ENCODE measurements around the gene ADAT3.
A peak's percentile ranks its signal among the peaks of the same experiment; 100 is the strongest.
"Not testable (repeated sequence)": the region's sequence is repeated elsewhere in the genome, so short reads cannot be mapped to it uniquely, and the experiment has no call there.

The ADAT3 gene

DNA sequence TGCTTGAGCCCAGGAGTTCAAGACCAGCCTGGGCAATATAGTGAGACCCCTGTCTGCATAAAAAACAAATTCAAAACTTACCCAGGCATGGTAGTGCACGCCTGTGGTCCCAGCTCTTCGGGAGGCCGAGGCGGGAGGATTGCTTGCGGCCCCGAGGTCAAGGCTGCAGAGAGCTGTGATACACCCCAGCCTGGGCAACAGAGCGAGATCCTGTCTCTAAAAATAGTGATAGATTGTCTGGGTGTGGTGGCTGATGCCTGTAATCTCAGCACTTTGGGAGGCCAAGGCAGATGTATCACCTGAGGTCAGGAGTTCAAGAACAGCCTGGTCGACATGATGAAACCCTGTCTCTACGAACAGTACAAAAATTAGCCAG lies 37.9 kb upstream of the ADAT3 start:
- DNase-seq: no peak

DNA sequence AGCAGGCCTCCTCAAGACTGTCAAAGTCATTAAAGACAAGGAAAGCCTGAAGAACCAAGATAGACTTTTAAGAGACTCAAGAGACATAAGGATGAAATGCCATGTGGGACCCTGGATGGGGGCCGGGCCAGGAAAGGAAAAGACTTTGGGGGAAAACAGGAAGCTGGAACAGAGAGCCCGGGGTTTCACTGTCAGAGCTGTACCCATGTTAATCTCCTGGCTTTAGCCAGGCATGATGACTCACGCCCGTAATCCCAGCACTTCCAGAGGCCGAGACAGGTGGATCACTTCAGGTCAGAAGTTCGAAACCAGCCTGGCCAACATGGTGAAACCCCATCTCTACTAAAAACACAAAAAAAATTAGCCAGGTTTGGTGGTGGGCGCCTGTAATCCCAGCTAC lies 36.2 kb upstream of the ADAT3 start:
- no peak for DNase-seq

DNA sequence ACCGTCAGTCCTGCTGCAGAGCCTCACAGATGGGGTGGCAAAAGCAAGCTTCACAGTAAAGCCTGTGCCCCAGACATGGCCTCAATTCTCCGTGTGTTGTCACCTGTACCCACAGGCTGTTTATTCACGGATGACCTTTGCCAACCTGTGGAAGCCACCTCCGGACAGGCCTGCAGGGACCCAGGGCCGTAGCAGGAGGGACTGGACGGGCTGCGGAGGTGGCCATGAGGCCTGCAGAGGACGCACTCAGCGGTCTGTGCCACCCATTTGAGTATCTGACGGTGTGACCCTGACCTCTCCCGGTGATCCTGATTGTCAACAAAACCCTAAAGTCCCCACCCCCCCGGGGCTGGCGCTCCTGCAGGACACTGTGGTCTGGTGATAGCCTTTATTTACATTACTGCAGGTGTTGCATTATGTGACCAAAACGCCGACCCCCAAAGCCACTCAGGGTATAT lies 34.0 kb upstream of the ADAT3 start:
- no peak for DNase-seq

DNA sequence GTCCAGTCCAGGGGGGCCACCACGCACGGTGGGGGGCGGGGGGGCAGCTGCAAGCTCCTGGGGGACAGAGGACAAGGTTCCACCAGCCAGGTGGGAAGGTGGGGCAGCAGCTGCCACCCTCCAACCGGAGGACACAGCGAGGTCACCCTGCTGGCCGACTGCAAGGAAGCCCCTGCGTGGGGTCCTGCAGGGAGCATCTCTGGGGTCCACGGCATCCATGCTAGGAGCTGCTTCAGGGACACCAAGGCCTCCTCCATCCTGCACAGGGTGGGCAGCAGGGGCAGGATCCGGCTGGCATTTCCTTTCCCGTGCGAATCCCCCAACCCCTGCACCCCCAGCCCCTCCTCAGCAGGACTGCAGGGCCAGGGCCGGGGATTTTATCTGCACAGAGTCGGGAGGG lies 33.6 kb upstream of the ADAT3 start:
- DNase-seq: no peak

DNA sequence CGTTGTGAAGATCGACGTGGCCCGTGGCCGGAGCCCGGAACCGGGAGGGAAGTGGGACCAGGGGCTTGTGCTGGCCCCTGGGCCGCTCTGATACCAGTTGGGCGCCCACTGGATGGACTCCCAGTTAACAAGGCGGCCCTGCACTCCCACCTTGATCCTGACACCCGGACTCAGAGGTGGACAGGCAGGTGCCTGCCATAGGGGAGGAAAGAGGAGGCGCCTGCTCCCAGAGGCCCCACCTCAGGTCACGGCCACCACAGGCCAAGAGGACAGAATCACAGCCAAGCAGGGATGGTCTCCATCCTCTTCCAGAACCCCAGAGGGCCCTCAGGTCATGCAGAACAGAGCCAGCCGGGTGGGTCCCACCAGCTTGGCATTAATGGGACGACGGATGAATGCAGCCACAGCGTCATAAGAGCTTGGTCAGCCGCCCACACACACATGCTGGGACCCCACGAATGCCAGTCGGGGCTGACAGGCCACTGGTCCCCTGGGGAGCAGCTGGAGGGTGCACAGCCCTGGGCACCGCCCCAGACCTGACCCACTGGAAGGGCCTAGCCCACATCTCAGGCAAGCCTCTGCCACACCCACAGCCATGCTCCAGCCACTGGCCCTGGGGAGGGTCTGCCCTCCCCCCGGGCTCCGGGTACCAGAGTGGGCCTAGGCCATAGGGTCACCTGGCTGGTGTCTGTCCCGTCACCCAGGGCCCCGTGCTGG lies 32.2 kb upstream of the ADAT3 start:
- no peak for DNase-seq

DNA sequence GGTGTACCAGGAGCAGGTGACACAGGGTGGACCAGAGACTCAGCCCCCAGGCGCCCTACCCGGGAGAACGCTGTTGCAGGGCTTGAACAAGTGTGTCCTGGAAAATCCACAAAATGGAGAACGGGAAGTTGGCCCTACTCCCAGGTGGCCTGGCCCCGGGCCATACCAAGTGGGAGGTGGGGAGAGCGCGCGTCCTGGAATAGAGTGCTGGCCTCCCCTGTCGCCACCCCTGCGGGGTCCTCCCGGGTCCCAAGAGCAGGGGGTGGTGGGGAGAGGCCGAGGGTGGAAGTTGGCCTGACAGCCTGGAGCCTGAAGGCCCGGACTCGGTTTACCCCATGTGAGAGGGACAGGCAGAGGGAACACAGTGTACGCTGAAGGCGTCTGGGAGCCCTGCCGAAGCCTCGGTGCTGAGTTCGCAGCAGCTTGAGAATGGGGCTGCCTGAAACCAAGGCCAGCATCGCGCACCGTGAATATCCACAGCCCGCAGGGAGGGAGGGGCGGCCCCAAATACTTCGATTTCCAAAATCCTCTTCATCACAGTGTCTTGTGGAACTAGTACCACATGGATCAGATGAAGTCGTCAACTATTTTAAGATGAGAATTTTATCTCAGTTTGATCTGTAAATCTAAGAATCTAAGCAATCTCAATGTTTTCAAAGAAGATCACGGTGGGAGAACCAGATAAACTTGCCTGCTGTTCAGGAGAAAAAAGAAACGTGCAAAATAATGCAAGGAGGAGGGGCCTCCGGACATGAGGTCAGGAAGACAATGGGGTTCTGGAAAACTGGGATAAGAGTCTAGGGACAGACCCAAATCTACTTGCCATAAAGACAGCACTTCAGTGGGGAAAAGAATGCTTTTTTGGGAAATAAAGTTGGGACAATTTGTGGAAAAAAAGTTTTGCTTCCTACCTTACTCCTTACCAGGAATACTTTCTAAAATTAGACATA lies 31.4 kb upstream of the ADAT3 start:
- peak; percentile 46 for DNase-seq

DNA sequence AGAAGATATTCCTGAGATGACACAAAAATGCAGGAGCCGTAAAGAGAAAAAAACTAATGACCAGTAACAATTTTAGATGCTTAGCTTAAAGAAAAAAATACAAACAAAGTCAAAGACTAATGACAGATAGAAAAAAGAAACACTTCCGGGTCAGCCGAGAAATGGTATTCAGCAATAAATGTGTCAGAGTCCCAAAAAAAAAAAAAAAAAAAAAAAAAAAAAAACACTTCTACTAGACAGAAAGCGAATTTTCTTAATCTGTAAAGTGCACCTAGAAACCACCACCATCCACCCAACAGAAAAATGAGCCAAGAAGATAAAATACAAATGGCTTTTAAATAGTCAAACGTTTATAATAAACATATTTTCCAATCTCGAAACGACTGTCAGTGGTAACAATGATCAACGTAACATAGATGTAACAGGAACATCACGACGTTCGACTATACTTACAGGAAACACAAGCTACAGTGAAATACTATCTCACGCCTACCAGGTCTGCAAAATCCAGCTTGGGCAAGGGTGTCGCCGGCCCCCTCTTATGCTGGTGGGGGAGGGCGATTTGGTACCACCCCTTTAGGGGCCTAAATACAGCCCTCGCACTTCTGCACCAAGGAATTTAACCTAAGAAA lies 30.5 kb upstream of the ADAT3 start:
- DNase-seq: peak; percentile 55

DNA sequence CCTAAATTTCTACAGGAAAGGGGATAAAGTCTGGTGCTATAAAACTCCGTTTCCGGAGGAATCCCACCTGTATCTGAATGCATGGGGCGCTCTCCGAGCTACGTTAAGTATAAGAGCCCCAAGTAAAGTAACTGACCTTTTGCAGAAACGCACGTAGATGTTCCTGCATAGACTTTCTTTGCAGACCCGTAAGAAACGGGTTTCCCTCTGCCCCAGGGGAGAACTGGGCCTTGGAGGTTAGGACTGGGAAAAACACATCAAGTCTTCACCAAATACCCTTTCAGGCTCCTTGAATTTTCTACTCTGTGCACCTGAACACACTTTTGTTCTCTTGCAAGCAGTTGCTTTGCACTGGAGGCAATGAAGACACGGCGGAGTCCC lies 29.9 kb upstream of the ADAT3 start:
- not testable (repeated sequence) for DNase-seq

DNA sequence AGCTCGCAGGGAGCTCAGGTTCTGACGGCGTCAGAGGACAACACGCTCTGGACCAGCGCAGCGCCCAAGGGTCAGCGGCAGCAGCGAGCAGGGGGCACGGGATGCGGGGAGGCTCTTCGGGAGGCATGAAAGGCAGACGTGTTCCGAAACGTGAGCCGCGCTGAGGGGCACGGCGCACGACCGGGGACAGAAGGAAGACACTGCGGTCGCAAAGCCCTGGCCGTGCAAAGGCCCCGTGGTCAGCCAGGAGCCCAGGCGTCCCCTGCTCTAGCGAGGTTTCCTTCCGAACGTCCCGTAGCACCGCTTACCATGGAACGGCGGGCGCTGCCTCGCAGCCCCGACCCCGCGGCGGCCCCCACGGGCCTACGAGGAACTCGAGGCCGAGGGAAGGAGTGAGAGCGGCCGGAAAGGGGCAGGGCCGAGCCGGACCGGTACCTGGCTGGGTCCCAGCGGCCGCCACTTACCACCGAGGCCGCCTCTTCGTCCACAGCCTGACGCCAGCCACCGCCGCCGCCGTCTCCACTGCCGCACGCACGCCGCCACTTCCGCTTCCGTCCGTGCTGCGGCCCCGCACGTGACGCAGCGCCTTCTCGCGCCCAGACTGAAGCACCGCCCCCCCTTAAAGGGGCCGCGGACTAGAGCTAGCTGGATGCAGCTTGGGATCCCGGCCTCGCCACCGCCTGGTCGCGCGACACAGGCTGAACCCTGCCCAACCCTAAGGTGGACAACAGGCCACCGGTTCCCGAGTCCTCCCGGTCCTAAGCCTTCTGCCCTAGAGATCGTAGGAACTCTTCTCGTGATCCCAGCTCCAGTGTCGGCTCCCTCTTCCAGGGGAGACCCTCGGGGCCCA lies 29.3 kb upstream of the ADAT3 start:
- DNase-seq: peak; percentile 47

DNA sequence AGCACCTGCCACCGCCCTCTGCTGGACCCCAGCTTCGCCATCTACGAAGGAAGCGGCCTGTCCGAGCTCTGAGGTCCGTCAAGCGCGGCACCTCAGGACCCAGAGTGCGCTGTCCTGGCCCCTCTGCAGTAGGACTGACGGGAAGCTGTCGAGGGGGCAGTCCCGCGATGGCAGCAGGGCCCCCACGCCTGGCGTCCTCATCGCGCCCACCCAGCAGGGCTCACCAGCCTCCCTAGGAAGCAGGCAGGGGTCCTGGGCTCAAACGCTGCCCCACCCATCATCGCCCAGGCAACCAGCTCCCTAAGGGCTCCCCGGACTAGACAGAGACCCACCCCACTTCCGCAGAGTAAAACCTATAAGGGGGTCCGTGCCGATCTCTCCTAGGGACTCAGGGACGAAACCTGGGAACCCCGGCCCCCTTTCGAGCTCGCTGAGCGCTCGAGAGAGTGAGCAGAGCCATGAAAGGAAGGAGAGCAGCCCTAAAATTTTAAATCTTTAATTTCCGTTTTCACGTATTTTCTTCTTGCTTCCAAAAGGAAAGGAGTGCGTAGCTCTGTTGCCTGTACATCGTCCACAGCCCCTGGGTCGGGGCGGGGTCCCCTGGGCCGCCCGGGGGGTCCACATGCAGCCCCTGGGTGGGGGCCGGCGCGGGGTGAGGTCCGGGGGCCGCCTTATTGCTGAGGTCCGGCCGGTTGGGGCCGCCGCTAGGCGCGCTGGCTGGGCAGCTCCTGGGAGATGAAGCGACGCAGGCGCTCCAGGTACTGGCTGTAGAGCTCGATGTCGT lies 28.5 kb upstream of the ADAT3 start:
- not testable (repeated sequence) for DNase-seq

DNA sequence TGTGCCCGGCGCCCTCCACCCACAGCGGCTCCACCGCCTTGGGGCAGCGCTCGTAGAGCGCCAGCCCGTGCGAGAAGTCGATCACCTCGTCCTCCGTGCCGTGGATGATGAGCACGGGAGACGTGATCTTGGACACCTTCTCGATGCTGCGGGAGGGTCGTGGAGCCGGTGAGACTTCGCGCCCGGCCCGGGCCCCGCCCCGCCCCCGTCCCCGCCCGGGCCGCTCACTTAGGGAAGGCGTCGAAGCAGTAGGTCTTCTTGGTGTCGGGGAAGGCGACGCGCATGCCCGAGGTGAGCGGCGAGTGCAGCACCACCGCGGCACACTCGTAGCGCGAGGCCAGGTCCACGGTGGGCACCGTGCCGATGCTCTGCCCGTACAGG lies 27.9 kb upstream of the ADAT3 start:
- not testable (repeated sequence) for DNase-seq

DNA sequence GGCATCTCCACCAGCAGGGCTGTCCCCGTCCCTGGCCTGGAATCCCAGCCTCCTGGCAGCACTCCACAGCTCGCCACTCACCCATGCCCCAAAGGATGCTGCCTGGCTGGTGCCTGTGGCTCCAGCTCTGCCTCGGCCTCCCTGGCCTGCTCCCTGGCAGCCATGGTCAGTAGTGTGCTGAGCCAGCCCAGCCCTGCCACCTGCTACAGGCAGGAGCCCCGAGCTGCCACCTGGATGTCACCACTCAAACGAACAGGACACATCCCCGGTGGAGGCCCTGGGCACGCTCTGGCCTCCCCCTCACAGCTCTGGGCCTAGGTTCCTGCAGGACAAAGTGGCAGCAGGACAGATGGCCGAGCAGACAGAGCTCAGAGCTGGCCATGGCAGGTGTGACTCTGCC lies 26.6 kb upstream of the ADAT3 start:
- DNase-seq: not testable (repeated sequence)

DNA sequence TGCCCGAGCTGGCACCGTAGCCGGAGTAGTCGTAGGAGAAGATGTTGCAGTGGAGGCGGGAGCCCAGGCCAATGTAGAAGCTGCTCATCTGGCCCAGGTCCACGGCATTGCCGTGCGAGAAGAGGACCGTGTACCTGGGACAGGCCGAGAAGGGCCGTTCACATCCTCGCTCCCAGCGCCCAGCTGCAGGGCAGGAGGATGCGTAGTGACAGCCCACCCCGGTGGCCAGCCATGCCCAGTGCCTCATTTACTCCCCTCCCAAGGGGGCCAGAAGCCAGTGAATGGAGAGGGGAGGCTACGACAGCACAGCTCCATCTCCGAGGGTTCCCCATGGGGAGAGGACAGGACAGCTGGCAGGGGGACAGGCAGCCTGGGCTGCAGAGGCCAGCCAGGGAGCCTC lies 25.2 kb upstream of the ADAT3 start:
- not testable (repeated sequence) for DNase-seq

DNA sequence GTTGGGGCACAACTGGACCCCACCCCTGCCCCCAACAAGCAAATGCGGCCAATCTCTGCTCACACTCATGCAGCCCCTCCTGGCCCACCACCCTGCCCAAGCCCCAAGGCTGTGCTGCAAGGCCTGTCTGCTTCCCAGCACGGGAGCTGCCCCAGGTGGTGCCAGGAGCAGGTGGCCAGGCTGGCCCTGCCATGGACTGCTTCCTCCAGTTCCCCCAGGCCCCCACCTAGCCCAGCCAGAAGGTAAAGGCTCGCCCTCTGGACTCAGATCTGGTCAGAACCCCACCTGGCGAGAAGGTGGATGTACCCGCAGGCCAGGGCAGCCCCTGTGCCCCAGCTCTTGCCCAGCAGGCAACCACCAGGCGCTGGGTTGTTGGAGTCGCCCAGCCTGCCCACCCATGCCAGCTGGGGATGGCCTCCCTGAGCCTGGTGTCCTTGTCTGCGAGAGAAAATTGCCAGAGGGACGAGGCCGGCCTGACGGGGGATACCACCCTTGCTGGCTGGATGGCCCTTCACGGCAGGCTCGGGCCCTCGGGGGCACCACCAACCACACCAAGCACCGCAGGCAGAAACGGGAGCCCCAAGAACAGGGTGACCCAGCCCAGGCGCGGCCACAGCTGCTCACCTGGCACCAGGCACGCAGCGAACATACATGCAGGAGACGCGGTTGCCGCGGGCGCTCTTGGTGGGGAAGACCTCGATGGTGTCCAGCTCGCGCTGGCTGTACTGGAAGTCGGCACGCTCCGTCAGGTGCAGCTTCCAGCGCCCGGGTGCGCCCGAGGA lies 24.4 kb upstream of the ADAT3 start:
- no peak for DNase-seq

DNA sequence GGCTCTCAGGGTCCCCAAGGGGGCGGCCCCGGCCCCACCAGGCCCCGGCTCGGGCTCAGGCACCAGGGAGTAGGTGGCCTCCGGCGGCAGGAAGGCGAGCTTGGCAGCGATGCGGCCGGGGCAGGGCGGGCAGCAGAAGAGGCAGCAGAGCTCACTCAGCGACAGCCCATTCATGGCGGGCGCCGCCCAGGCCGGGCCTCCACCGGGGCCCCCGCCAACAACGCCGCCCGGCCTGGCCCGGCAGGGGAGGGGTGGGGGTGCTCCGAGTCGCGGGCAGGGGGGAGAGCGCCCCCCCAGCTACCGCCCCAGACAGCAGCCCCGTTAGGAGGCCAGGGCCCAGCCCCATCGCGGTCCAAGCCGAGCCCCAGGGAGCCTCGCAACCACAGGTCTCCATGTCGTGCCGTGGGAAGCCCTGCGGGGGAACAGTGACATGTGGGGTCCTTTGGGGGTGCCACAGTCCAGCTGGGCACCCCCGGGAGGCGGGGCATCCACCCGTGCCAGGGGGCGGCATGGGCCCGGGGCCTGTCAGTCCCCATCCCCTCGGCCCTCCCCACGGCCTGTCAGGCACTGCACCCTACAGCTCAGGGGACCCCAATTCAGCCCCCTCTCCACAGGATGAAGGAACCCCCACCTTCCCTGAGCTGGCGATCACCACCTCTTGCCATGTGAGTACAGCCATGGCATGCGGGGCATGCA lies 23.7 kb upstream of the ADAT3 start:
- DNase-seq: not testable (repeated sequence)

DNA sequence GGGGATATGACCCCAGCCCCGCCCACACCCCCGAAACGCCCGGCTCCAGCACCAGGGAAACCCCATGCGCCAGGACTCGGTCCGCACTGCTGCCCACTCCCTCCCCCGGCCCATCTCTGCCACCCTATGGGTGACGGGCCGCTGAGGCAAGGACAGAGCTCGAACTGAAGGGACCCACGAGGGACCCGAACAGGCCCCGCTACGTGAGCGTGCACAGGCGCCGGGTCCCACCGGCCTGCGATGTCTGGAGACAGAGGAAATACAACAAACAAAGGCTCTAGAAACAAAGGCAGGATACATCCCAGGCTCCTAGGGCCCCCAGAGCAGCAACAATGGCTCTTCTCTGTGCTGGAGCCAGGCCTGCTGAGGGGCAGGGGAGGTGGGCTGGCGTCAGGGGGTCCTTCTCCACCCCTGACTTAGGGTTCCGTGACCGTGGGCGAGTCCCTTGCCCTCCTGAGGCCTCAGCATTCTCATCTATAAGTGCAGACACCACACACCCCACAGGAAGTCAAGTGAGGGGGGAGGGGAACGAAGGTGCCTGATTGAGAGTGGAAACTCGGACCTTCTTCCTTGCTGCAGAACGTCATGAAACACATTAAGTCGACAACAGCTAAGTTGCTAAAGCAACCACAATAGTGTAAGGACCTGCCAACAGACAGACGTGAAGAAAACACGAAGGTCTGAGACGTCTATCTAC lies 23.0 kb upstream of the ADAT3 start:
- DNase-seq: no peak

DNA sequence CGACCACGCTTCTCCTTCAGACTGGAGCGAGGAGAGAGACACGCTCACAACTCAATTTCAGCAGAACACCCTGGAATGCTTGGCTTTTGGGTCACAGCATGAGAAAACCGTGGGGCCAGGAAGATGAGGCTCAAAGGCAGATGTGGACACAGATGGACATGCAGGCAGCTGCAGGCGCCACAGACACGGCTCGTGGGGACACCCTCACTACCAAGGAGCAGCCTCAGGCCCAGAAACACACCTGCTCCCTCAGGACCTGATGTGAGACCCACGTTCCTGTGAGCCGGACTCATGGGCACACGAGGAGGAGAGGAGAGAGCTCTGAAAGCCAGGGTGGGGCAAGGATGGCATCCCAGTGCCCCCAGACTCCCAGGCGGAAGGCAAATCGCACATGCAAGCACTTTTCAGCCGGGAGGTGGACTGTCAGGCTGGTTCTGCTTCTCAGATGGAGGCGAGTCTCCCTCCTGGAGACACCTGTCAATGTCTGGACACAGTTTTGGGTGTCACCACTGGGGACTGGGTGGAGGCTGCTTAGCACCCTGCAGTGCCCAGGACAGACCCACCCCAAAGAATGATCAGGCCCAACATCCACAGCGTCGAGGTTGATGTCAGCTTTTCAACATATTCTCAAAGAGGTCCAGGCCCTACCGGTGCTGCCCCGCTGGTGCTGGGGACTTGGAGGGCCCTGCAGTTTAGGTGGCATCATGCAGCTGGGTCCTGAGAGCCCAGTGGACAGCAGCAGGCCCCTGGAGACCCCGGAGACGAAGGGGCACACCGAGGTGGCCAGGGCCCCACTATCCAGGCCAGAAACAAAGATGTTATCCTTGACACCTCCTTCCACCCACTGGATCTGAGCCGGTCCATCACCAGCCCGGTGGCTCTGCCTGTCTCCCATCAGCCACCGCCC lies 22.2 kb upstream of the ADAT3 start:
- DNase-seq: no peak

DNA sequence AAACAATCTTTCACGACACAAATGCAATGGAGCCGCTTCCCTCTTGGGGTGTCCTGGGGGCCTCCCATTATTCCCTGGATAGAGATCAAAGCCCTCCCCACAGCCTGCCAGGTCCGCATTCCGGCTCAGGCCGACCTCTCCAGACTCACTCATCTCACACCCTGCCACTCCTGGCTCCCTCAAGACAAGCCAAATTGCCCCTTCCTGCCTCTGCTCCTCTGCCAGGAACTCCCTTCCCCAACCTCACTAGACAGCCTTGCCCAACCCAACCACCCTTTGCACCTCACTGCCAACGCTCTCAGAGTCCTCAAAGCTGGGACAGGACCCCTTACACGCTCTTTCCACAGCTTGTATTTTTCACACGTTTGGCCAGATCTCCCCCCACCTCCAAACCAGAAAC lies 21.4 kb upstream of the ADAT3 start:
- no peak for DNase-seq

DNA sequence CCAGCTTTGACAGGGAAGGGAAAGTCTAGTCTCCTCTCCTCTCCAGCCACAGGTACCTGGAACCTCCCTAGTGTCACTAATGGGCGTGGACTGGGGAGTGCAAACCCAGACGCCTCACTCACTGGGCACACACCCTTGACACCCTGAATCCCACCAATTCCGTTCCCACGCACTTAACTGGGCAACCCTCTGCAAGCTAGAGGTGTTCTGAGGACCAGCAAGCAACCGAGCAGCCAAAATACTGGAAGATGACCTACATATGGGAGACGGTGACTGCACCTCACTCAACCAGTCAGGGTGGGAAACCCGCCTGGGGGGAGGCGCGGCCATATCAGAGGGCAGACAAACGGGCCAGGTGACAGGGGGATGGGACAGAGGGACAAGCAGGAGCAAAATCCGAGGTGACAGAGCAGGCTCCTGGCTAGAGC lies 20.9 kb upstream of the ADAT3 start:
- DNase-seq: no peak

All from NCI-H2029 treated with DMSO at 0.1 percent for 48 hours (cell line).